B cell (primary cell): ENCODE measurements around the gene TMEM108. TPM values are rescaled to one million over a fixed set of nuclear protein-coding genes. Genes with fewer than 3 reads are reported as not detected.

Experiments used
- ATAC-seq: fragments of 200-7000 bp; cut with Tn5 transposase; one replicate; pipeline ENCODE4 v1.10.0; 2021; ENCODE audit warnings: low read depth, mild to moderate bottlenecking, moderate number of reproducible peaks, moderate library complexity
- CTCF ChIA-PET: fragments of 350-600 bp; sonication (Branson Sonifier 250); formaldehyde crosslinking; loops from one replicate; lab custom pipeline; 2021; ENCODE audit warnings: antibody characterized with exemption, inconsistent platforms; lab: Charles Lee
- POLR2A ChIA-PET: fragments of 350-600 bp; sonication (Branson Sonifier 250); formaldehyde crosslinking; loops from one replicate; lab custom pipeline; 2021; ENCODE audit warnings: antibody characterized with exemption; lab: Charles Lee
- DNase-seq: peaks from one replicate; pipeline ENCODE4 v3.0.0; 2013
- H2AFZ ChIP-seq: 2 replicates; pipeline ENCODE4 v1.6.1; 2012; ENCODE audit warnings: mild to moderate bottlenecking, low read depth, low read length; ENCODE audit not compliant: insufficient read depth, poor library complexity, severe bottlenecking
- H3K27ac ChIP-seq, 2 donors: 1 replicate in 1 of 2; 2 replicates in 1 of 2; pipeline ENCODE4 v1.5.1; 2012 to 2013; ENCODE audit warnings: low read length in 2 of 2, mild to moderate bottlenecking in 2 of 2, moderate library complexity in 1 of 2
- H3K27me3 ChIP-seq, 4 experiments: fragments of 200-600 bp in 1 of 4; sonication (generic) in 1 of 4; replicated peaks in 1 of 4; 1 replicate in 2 of 4; 2 replicates in 2 of 4; pipeline versions ENCODE4 v1.6.1 to v1.7.0; 2013 to 2016; ENCODE audit warnings: low read length in 3 of 4, mild to moderate bottlenecking in 2 of 4, mixed read lengths in 1 of 4, moderate library complexity in 1 of 4; ENCODE audit not compliant: insufficient read depth in 4 of 4, control insufficient read depth in 3 of 4; ENCODE audit errors: control extremely low read depth in 1 of 4
- H3K36me3 ChIP-seq, 2 experiments: replicated peaks in 1 of 2; 1 replicate in 1 of 2; 2 replicates in 1 of 2; pipeline versions ENCODE4 v1.6.1 to v1.7.1; 2013; ENCODE audit warnings: low read length in 1 of 2; ENCODE audit not compliant: insufficient read depth in 2 of 2, control insufficient read depth in 1 of 2; ENCODE audit errors: control extremely low read depth in 1 of 2, extremely low read depth in 1 of 2
- H3K4me1 ChIP-seq, 2 donors: fragments of 200-600 bp in 1 of 2; sonication (generic) in 1 of 2; 1 replicate in 1 of 2; 2 replicates in 1 of 2; pipeline versions ENCODE4 v1.5.1 to v1.6.1; 2013 to 2017; ENCODE audit warnings: low read length in 2 of 2; ENCODE audit not compliant: control insufficient read depth in 2 of 2, insufficient read depth in 2 of 2
- H3K4me2 ChIP-seq: replicated peaks from 2 replicates; pipeline ENCODE3; 2012; ENCODE audit warnings: mild to moderate bottlenecking, low read depth, low read length; ENCODE audit not compliant: poor library complexity, severe bottlenecking
- H3K4me3 ChIP-seq, 5 experiments: fragments of 200-600 bp in 1 of 5; sonication (generic) in 1 of 5; 1 replicate in 3 of 5; 2 replicates in 2 of 5; pipeline versions ENCODE4 v1.5.1 to v1.7.0; 2011 to 2016; ENCODE audit warnings: low read length in 4 of 5, mild to moderate bottlenecking in 4 of 5, low read depth in 2 of 5, control low read depth in 1 of 5, moderate library complexity in 1 of 5; ENCODE audit not compliant: insufficient read depth in 1 of 5; ENCODE audit errors: control extremely low read depth in 1 of 5, extremely low read depth in 1 of 5
- H3K79me2 ChIP-seq: fragments of 200-600 bp; sonication (generic); one replicate; pipeline ENCODE4 v1.6.0; 2016; ENCODE audit warnings: low read length; ENCODE audit not compliant: control insufficient read depth, insufficient read depth
- H3K9ac ChIP-seq: fragments of 200-600 bp; sonication (generic); 2 replicates; pipeline ENCODE4 v1.6.1; 2017; ENCODE audit warnings: mild to moderate bottlenecking, low read length, moderate library complexity
- H3K9me3 ChIP-seq, 3 donors: one replicate each; pipeline versions ENCODE4 v1.6.1 to v1.7.1; 2013; ENCODE audit warnings: low read length in 2 of 3; ENCODE audit not compliant: control insufficient read depth in 2 of 3, insufficient read depth in 1 of 3; ENCODE audit errors: control extremely low read depth in 1 of 3
- H4K20me1 ChIP-seq: 2 replicates; pipeline ENCODE4 v1.6.0; 2012; ENCODE audit warnings: mild to moderate bottlenecking, low read length; ENCODE audit not compliant: insufficient read depth, control insufficient read depth, poor library complexity, severe bottlenecking
- H3K27ac Mint-ChIP-seq: one replicate; pipeline ENCODE4 v1.8.0; 2021; ENCODE audit warnings: mixed read lengths
- H3K27me3 Mint-ChIP-seq: one replicate; pipeline ENCODE4 v1.8.0; 2021; ENCODE audit warnings: mixed read lengths
- H3K4me1 Mint-ChIP-seq: one replicate; pipeline ENCODE4 v1.8.0; 2021; ENCODE audit warnings: mixed read lengths
- H3K4me3 Mint-ChIP-seq: one replicate; pipeline ENCODE4 v1.8.0; 2021; ENCODE audit warnings: mixed read lengths
- H3K9me3 Mint-ChIP-seq: one replicate; pipeline ENCODE4 v1.8.0; 2022; ENCODE audit warnings: mixed read lengths; ENCODE audit not compliant: insufficient read depth
- EZH2 ChIP-seq: IDR thresholded peaks from 2 replicates; pipeline ENCODE4 v1.6.1; 2012; ENCODE audit warnings: borderline replicate concordance, low read depth, mild to moderate bottlenecking, moderate library complexity, low read length; ENCODE audit not compliant: insufficient read depth, poor library complexity, severe bottlenecking
- WGBS: methylation state at CpG from one replicate; pipeline ENCODE4 v1.1.5; 2013; ENCODE audit warnings: missing lambda C conversion rate; ENCODE audit not compliant: insufficient coverage; 5-methylcytosine and 5-hydroxymethylcytosine counted together
- intact Hi-C: fragments of 100-400 bp; cut with micrococcal nuclease; formaldehyde crosslinking; loops from one replicate; pipeline ENCODE4 v1.10.0; 2022
- polyA plus RNA-seq: library from polyadenylated mRNA; depleted of rRNA; stranded (reverse); fragments of >200 nt; gene quantifications from 2 replicates; pipeline ENCODE4 v1.2.3, GENCODE V29; 2012
- total RNA-seq, 2 donors: library from RNA; stranded (reverse); fragments of 120-200 nt in 1 of 2; gene quantifications; 1 replicate in 1 of 2; 2 replicates in 1 of 2; pipeline versions ENCODE4 v1.2.3 to v1.2.4, GENCODE V29; 2013 to 2022
- TF ChIP-seq, protein P1 (sequence below): fragments of 200-600 bp; IDR thresholded peaks from one replicate; pipeline ENCODE4 v1.8.0; 2022; ENCODE audit warnings: antibody characterized with exemption, mild to moderate bottlenecking

The TMEM108 gene
- total and polyA plus RNA-seq, 2 donors (not counting 1 experiment from before 2014, with no cell fraction given): not detected

DNA sequence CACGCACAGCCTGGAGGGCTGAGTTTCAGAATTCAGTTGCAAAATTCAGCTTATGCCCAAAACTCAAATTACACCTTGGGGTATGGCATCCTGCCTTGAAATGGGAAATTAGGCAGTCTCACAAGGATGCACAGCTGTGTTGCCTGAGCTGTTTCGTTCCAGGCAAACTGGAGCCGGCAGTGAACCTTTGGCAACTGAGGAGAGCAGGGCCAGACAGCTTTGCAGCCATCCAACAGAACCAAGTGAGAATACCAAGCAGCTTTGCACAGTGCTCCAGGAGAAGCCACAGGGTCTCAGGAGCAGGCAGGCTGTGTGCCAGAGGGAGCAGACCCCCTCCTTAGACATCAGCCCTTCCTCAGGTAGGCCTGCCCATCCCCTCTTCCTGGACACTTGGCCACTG lies 329.2 kb downstream of the TMEM108 start:
- ChIA-PET POLR2A (no interaction called here), CTCF (no interaction called here)
- intact Hi-C loops: no loop called here
- H3K4me1 ChIP-seq: no peaks in the 10 kb centered on the region
- Mint-ChIP-seq H3K27ac (no peak overlapping the region), H3K4me1 (no peaks in the 10 kb centered on the region), H3K4me3 (no peak overlapping the region), H3K9me3 (no peaks in the 10 kb centered on the region), H3K27me3 (peaks cover 9% of the 10 kb centered on the region)
- TF ChIP-seq, protein P1, sequence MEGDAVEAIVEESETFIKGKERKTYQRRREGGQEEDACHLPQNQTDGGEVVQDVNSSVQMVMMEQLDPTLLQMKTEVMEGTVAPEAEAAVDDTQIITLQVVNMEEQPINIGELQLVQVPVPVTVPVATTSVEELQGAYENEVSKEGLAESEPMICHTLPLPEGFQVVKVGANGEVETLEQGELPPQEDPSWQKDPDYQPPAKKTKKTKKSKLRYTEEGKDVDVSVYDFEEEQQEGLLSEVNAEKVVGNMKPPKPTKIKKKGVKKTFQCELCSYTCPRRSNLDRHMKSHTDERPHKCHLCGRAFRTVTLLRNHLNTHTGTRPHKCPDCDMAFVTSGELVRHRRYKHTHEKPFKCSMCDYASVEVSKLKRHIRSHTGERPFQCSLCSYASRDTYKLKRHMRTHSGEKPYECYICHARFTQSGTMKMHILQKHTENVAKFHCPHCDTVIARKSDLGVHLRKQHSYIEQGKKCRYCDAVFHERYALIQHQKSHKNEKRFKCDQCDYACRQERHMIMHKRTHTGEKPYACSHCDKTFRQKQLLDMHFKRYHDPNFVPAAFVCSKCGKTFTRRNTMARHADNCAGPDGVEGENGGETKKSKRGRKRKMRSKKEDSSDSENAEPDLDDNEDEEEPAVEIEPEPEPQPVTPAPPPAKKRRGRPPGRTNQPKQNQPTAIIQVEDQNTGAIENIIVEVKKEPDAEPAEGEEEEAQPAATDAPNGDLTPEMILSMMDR: no peak
- no peak for TF ChIP-seq EZH2
- peaks cover 0 to 9% (median 0%) of the 10 kb centered on the region in 4 experiments for H3K27me3 ChIP-seq
- ATAC-seq (no peak), DNase-seq (no peak)
- H3K36me3 ChIP-seq: no peaks in the 10 kb centered on the region
- H3K9me3 ChIP-seq: no peaks in the 10 kb centered on the region
- H3K4me2 ChIP-seq: no peak overlapping the region
- no peaks in the 10 kb centered on the region for H4K20me1 ChIP-seq
- no peak overlapping the region for H3K4me3 ChIP-seq
- 97% methylated on average over 3 of the region's 3 CpGs for WGBS
- H2AFZ ChIP-seq: no peak overlapping the region
- H3K9ac ChIP-seq: no peak overlapping the region
- no peak overlapping the region for H3K27ac ChIP-seq
- H3K79me2 ChIP-seq: no peaks in the 10 kb centered on the region

DNA sequence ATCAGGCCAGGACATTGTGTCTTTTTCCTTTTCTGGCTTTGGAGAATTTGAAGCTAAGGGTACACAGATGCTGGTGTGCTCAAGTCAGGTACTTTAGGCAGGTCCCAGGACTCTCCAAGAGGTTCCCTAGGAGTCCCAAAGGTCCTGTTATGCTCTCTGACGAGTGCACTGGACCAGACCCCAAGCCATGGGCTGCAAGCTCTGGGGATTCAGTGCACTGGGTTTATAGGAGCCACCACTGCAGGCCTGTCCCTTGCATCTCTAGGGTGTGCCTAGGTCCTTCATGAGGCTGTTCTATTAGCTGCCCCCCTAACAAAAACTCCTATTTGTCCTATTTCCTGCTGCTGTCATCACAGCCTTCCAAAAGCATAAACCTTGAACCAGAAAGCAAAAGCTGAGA lies 329.8 kb downstream of the TMEM108 start:
- no peak overlapping the region for H3K4me2 ChIP-seq
- ChIA-PET POLR2A (no interaction called here), CTCF (no interaction called here)
- TF ChIP-seq, protein P1: no peak
- TF ChIP-seq EZH2: no peak
- no peak overlapping the region for H3K4me3 Mint-ChIP-seq
- H3K27me3 ChIP-seq: peaks cover 0 to 11% (median 0%) of the 10 kb centered on the region in 4 experiments
- H3K4me1 ChIP-seq: no peaks in the 10 kb centered on the region
- no peak overlapping the region for H3K4me3 ChIP-seq
- H4K20me1 ChIP-seq: no peaks in the 10 kb centered on the region
- H3K9me3 Mint-ChIP-seq: no peaks in the 10 kb centered on the region
- H3K9ac ChIP-seq: no peak overlapping the region
- H3K9me3 ChIP-seq: no peaks in the 10 kb centered on the region
- H2AFZ ChIP-seq: no peak overlapping the region
- H3K27ac ChIP-seq: no peak overlapping the region
- no peak for ATAC-seq
- H3K27ac Mint-ChIP-seq: no peak overlapping the region
- H3K4me1 Mint-ChIP-seq: no peaks in the 10 kb centered on the region
- H3K79me2 ChIP-seq: no peaks in the 10 kb centered on the region
- H3K27me3 Mint-ChIP-seq: peaks cover 9% of the 10 kb centered on the region
- 70% methylated on average over 1 of the region's 1 CpG for WGBS
- DNase-seq: no peak
- intact Hi-C loops: no loop called here
- H3K36me3 ChIP-seq: no peaks in the 10 kb centered on the region
